HEK293 (cell line): ENCODE results near the gene MYH14.
A peak's percentile ranks its signal among the peaks of the same experiment; 100 is the strongest.

ENCODE experiments used
- CTCF ChIA-PET: fragments of 350-600 bp; formaldehyde crosslinking; extraction: SDS; loops from one replicate; lab custom pipeline; 2021; ENCODE audit warnings: antibody characterized with exemption; lab: Yijun Ruan, JAX
- POLR2A ChIA-PET: fragments of 300-600 bp; formaldehyde crosslinking; extraction: SDS; loops from one replicate; lab custom pipeline; 2020; ENCODE audit warnings: antibody characterized with exemption, inconsistent platforms; lab: Yijun Ruan, JAX
- H3K27ac ChIP-seq: fragments of 200-500 bp; sonication (Bioruptor generic); 2 replicates; pipeline ENCODE4 v1.5.1; 2014; ENCODE audit warnings: low read depth, low read length, control low read depth, inconsistent platforms; ENCODE audit errors: extremely low read depth
- H3K36me3 ChIP-seq, 2 experiments: fragments of 200-500 bp in 1 of 2; sonication (Bioruptor generic) in 1 of 2; 1 replicate in 1 of 2; 2 replicates in 1 of 2; pipeline ENCODE4 v1.5.1; 2014 to 2017; ENCODE audit warnings: inconsistent platforms in 2 of 2, low read length in 2 of 2; ENCODE audit not compliant: control insufficient read depth in 2 of 2, insufficient read depth in 1 of 2
- H3K4me1 ChIP-seq: fragments of 200-500 bp; sonication (Bioruptor generic); 2 replicates; pipeline ENCODE4 v1.5.1; 2014; ENCODE audit warnings: mild to moderate bottlenecking, low read length, inconsistent platforms; ENCODE audit not compliant: control insufficient read depth, insufficient read depth
- H3K4me3 ChIP-seq: 2 replicates; pipeline ENCODE4 v1.5.1; 2011; ENCODE audit warnings: low read depth, mild to moderate bottlenecking, control low read depth, low read length, moderate library complexity
- H3K9me3 ChIP-seq: fragments of 200-500 bp; sonication (Bioruptor generic); 2 replicates; pipeline ENCODE4 v1.5.1; 2014; ENCODE audit warnings: low read depth, low read length, inconsistent platforms; ENCODE audit not compliant: control insufficient read depth, insufficient read depth
- GLIS1 ChIP-seq: fragments of 450-650 bp; formaldehyde crosslinking; IDR thresholded peaks from 2 replicates; pipeline ENCODE4 v1.5.1; 2016; ENCODE audit warnings: missing biosample characterization, missing genetic modification characterization
- PRDM1 ChIP-seq: fragments of 450-650 bp; formaldehyde crosslinking; IDR thresholded peaks from 2 replicates; pipeline ENCODE4; 2016; ENCODE audit warnings: missing biosample characterization, missing genetic modification characterization
- PRDM6 ChIP-seq: fragments of 450-650 bp; formaldehyde crosslinking; IDR thresholded peaks from 2 replicates; pipeline ENCODE4 v1.5.1; 2017; ENCODE audit warnings: missing biosample characterization, missing genetic modification characterization
- SCRT1 ChIP-seq: fragments of 450-650 bp; formaldehyde crosslinking; IDR thresholded peaks from 2 replicates; pipeline ENCODE4 v1.5.1; 2016; ENCODE audit warnings: missing biosample characterization, missing genetic modification characterization, borderline replicate concordance
- SCRT2 ChIP-seq: fragments of 450-650 bp; formaldehyde crosslinking; IDR thresholded peaks from 2 replicates; pipeline ENCODE4 v1.5.1; 2016; ENCODE audit warnings: missing biosample characterization, missing genetic modification characterization
- TCF7L2 ChIP-seq: IDR thresholded peaks from 2 replicates; pipeline ENCODE4 v1.6.1; 2011; ENCODE audit warnings: low read depth, mild to moderate bottlenecking, inconsistent platforms, low read length, moderate library complexity, borderline replicate concordance
- YY2 ChIP-seq: fragments of 450-650 bp; formaldehyde crosslinking; IDR thresholded peaks from 2 replicates; pipeline ENCODE4 v1.5.1; 2016; ENCODE audit warnings: missing biosample characterization, missing genetic modification characterization
- ZBTB10 ChIP-seq: fragments of 450-650 bp; formaldehyde crosslinking; IDR thresholded peaks from 2 replicates; pipeline ENCODE4 v1.5.1; 2016; ENCODE audit warnings: missing biosample characterization, missing genetic modification characterization
- ZBTB48 ChIP-seq: fragments of 450-650 bp; formaldehyde crosslinking; IDR thresholded peaks from 2 replicates; pipeline ENCODE4 v1.5.1; 2016; ENCODE audit warnings: missing biosample characterization, missing genetic modification characterization
- ZNF121 ChIP-seq: fragments of 450-650 bp; formaldehyde crosslinking; IDR thresholded peaks from 2 replicates; pipeline ENCODE4 v1.5.1; 2016; ENCODE audit warnings: missing biosample characterization, missing genetic modification characterization
- ZNF292 ChIP-seq: fragments of 450-650 bp; formaldehyde crosslinking; IDR thresholded peaks from 2 replicates; pipeline ENCODE4 v1.5.1; 2016; ENCODE audit warnings: low read depth, missing biosample characterization, missing genetic modification characterization, borderline replicate concordance
- ZNF394 ChIP-seq: fragments of 450-650 bp; formaldehyde crosslinking; IDR thresholded peaks from 2 replicates; pipeline ENCODE4 v1.5.1; 2016; ENCODE audit warnings: missing biosample characterization, missing genetic modification characterization, mild to moderate bottlenecking, moderate library complexity, borderline replicate concordance
- ZNF548 ChIP-seq: fragments of 450-650 bp; formaldehyde crosslinking; IDR thresholded peaks from 2 replicates; pipeline ENCODE4 v1.5.1; 2016; ENCODE audit warnings: missing biosample characterization, missing genetic modification characterization
- ZNF549 ChIP-seq: fragments of 450-650 bp; IDR thresholded peaks from 2 replicates; pipeline ENCODE4 v1.5.1; 2018; ENCODE audit warnings: missing biosample characterization, missing genetic modification characterization, mild to moderate bottlenecking, inconsistent platforms, moderate library complexity
- ZNF585B ChIP-seq: fragments of 450-650 bp; formaldehyde crosslinking; IDR thresholded peaks from 2 replicates; pipeline ENCODE4 v1.5.1; 2016; ENCODE audit warnings: missing biosample characterization, missing genetic modification characterization
- ZNF596 ChIP-seq: fragments of 450-650 bp; IDR thresholded peaks from 2 replicates; pipeline ENCODE4 v1.5.0; 2018; ENCODE audit warnings: missing biosample characterization, mild to moderate bottlenecking, missing genetic modification characterization, moderate library complexity
- ZNF626 ChIP-seq: fragments of 450-650 bp; sonication (Bioruptor Pico); formaldehyde crosslinking; IDR thresholded peaks from 2 replicates; pipeline ENCODE4 v1.5.1; 2018; ENCODE audit warnings: missing biosample characterization, missing genetic modification characterization, inconsistent platforms
- ZNF707 ChIP-seq: fragments of 450-650 bp; formaldehyde crosslinking; IDR thresholded peaks from 2 replicates; pipeline ENCODE4 v1.5.1; 2016; ENCODE audit warnings: missing biosample characterization, missing genetic modification characterization
- ZNF768 ChIP-seq: fragments of 450-650 bp; formaldehyde crosslinking; IDR thresholded peaks from 2 replicates; pipeline ENCODE4 v1.5.1; 2018; ENCODE audit warnings: missing biosample characterization, mild to moderate bottlenecking, missing genetic modification characterization
- TF ChIP-seq, protein P1 (sequence below): fragments of 450-650 bp; formaldehyde crosslinking; conservative IDR thresholded peaks from 2 replicates; pipeline ENCODE4 v1.5.1; 2016; ENCODE audit warnings: low read depth, missing biosample characterization, missing genetic modification characterization
- TF ChIP-seq, protein P2 (sequence below): fragments of 450-650 bp; formaldehyde crosslinking; IDR thresholded peaks from 2 replicates; pipeline ENCODE4 v1.5.1; 2016; ENCODE audit warnings: missing biosample characterization, missing genetic modification characterization

MYH14 gene

GRCh38 chr19:50325310-50326100 lies 122.1 kb downstream of the MYH14 start (continued):
- TF ChIP-seq PRDM6 (tag by site-specific recombination) = no peak
- no peak for TF ChIP-seq ZNF626 (tag by site-specific recombination)
- TF ChIP-seq PRDM1 (tag by site-specific recombination) = no peak
- no peak for TF ChIP-seq ZNF596 (tag by site-specific recombination)
- TF ChIP-seq SCRT1 = no peak
- TF ChIP-seq, all 188 proteins: peak for 12

GRCh38 chr19:50326101-50326664 lies 122.8 kb downstream of the MYH14 start:
- H3K4me3 ChIP-seq = no peak overlapping the region
- no peaks in the 10 kb centered on the region for H3K9me3 ChIP-seq
- no peak for TF ChIP-seq ZNF768 (tag by site-specific recombination)
- TF ChIP-seq ZNF707 (tag by site-specific recombination) = no peak
- no peak for TF ChIP-seq TCF7L2
- no peak for TF ChIP-seq SCRT2 (tag by site-specific recombination)
- TF ChIP-seq ZNF394 = no peak
- TF ChIP-seq, protein P1, sequence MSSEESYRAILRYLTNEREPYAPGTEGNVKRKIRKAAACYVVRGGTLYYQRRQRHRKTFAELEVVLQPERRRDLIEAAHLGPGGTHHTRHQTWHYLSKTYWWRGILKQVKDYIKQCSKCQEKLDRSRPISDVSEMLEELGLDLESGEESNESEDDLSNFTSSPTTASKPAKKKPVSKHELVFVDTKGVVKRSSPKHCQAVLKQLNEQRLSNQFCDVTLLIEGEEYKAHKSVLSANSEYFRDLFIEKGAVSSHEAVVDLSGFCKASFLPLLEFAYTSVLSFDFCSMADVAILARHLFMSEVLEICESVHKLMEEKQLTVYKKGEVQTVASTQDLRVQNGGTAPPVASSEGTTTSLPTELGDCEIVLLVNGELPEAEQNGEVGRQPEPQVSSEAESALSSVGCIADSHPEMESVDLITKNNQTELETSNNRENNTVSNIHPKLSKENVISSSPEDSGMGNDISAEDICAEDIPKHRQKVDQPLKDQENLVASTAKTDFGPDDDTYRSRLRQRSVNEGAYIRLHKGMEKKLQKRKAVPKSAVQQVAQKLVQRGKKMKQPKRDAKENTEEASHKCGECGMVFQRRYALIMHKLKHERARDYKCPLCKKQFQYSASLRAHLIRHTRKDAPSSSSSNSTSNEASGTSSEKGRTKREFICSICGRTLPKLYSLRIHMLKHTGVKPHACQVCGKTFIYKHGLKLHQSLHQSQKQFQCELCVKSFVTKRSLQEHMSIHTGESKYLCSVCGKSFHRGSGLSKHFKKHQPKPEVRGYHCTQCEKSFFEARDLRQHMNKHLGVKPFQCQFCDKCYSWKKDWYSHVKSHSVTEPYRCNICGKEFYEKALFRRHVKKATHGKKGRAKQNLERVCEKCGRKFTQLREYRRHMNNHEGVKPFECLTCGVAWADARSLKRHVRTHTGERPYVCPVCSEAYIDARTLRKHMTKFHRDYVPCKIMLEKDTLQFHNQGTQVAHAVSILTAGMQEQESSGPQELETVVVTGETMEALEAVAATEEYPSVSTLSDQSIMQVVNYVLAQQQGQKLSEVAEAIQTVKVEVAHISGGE = no peak
- peak; percentile 6; the same call in 1 of the 2 replicates for TF ChIP-seq ZBTB48
- TF ChIP-seq, all 188 proteins: peak for 1
- Histone ChIP-seq H3K4me1 (peaks cover 10% of the 10 kb centered on the region), H3K36me3 (peaks cover 0 to 6% of the 10 kb centered on the region in 2 experiments; a peak in 1 of 3 replicates), H3K27ac (no peak overlapping the region)
- ChIA-PET CTCF (interaction anchor here (0.9 to 1.4 kb wide), 4 partner anchors 31 to 190 kb away, joined by 3 to 4 read pairs (median 4); no protein-coding TSS in a partner anchor), POLR2A (interaction anchor here (0.6 to 1.3 kb wide), 6 partner anchors 7 to 1317 kb away, joined by 3 to 10 read pairs (median 4); no protein-coding TSS in a partner anchor)

- Histone ChIP-seq H3K9me3 (no peaks in the 10 kb centered on the region), H3K36me3 (peaks cover 0 to 6% of the 10 kb centered on the region in 2 experiments; a peak in 1 of 3 replicates), H3K27ac (no peak overlapping the region), H3K4me1 (peaks cover 13% of the 10 kb centered on the region), H3K4me3 (no peak overlapping the region)
- ChIA-PET CTCF (interaction anchor here (0.7 to 1.4 kb wide), 2 partner anchors 30 to 211 kb away, joined by 3 read pairs; no protein-coding TSS in a partner anchor), POLR2A (no interaction called here)
- no peak for TF ChIP-seq ZNF549 (tag by site-specific recombination)
- TF ChIP-seq GLIS1 (tag by site-specific recombination) = 0 out of 2 replicates have a peak, but pooled peaks have one; percentile 7
- 0 out of 2 replicates have a peak, but pooled peaks have one; percentile 22 for TF ChIP-seq ZBTB10 (tag by site-specific recombination)
- TF ChIP-seq SCRT2 (tag by site-specific recombination) = no peak
- no peak for TF ChIP-seq ZNF585B (tag by site-specific recombination)
- TF ChIP-seq ZNF548 = no peak
- TF ChIP-seq ZNF292 (tag by site-specific recombination) = no peak
- TF ChIP-seq YY2 = no peak
- TF ChIP-seq ZNF121 (tag by site-specific recombination) = no peak
- TF ChIP-seq, protein P2, sequence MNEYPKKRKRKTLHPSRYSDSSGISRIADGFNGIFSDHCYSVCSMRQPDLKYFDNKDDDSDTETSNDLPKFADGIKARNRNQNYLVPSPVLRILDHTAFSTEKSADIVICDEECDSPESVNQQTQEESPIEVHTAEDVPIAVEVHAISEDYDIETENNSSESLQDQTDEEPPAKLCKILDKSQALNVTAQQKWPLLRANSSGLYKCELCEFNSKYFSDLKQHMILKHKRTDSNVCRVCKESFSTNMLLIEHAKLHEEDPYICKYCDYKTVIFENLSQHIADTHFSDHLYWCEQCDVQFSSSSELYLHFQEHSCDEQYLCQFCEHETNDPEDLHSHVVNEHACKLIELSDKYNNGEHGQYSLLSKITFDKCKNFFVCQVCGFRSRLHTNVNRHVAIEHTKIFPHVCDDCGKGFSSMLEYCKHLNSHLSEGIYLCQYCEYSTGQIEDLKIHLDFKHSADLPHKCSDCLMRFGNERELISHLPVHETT (tag by site-specific recombination) = no peak
Measured at GRCh38 chr19:50327013-50327412, 123.6 kb downstream of the MYH14 start.
